K562 (cell line): ENCODE measurements around the gene ATP6V1G1. TPM values are rescaled to one million over a fixed set of nuclear protein-coding genes. Genes with fewer than 3 reads are reported as not detected.

Source experiments
- ATAC-seq: fragments of 200-7000 bp; cut with Tn5 transposase; 3 replicates; pipeline ENCODE4 v1.9.1; 2020; ENCODE audit warnings: moderate library complexity
- BruUV-seq: library from RNA; stranded (reverse); fragments of 400-500 nt; replicated peaks from 2 replicates; lab custom pipeline; 2021; lab: Mats Ljungman, UMichigan
- CTCF ChIA-PET: fragments of 300-600 bp; formaldehyde crosslinking; extraction: SDS; loops from one replicate; lab custom pipeline; 2021; ENCODE audit warnings: low intra/inter-chr PET ratio; lab: Yijun Ruan, JAX
- POLR2A ChIA-PET: fragments of 300-600, 350-650 bp; sonication (Branson Sonifier 250); formaldehyde crosslinking; extraction: SDS; loops from one replicate; lab custom pipeline; 2021; ENCODE audit warnings: antibody characterized with exemption, inconsistent platforms; lab: Yijun Ruan, JAX
- DNase-seq, 4 experiments: peaks; one replicate each; pipeline versions ENCODE4 v3.0.0 to v3.0.0-alpha.2; 2011 to 2018; ENCODE audit warnings: low spot score in 3 of 4, mixed read lengths in 3 of 4; ENCODE audit errors: extremely low read depth in 1 of 4
- FAIRE-seq: peaks from 2 replicates; lab custom pipeline; 2011; peaks lifted over from hg19 to GRCh38; lab: Jason Lieb, UNC
- H2AFZ ChIP-seq: 2 replicates; pipeline ENCODE4 v1.6.0; 2011; ENCODE audit warnings: low read depth, low read length, control low read depth, inconsistent platforms
- H3K27ac ChIP-seq: fragments of 200-600 bp; 3 replicates; pipeline ENCODE4 v1.8.0; 2011; ENCODE audit warnings: low read depth, mild to moderate bottlenecking, control low read depth, inconsistent platforms, low read length, moderate library complexity, mixed read lengths; ENCODE audit errors: extremely low read depth
- H3K27me3 ChIP-seq, 2 experiments: fragments of 300-600 bp in 1 of 2; 2 replicates in 1 of 2; 3 replicates in 1 of 2; pipeline versions ENCODE4 v1.6.0 to v1.8.0; 2011; ENCODE audit warnings: inconsistent platforms in 2 of 2, low read length in 2 of 2, mild to moderate bottlenecking in 1 of 2, mixed read lengths in 1 of 2, moderate library complexity in 1 of 2; ENCODE audit not compliant: control insufficient read depth in 2 of 2, insufficient read depth in 2 of 2
- H3K36me3 ChIP-seq: fragments of 300-600 bp; 3 replicates; pipeline ENCODE4 v1.8.0; 2011; ENCODE audit warnings: mild to moderate bottlenecking, low read length, inconsistent platforms; ENCODE audit not compliant: control insufficient read depth, insufficient read depth
- H3K4me1 ChIP-seq, 2 experiments: fragments of 200-600 bp in 1 of 2; replicated peaks in 1 of 2; 2 replicates in 1 of 2; 3 replicates in 1 of 2; pipeline versions ENCODE4 v1.5.1 to v1.8.0; 2011; ENCODE audit warnings: inconsistent platforms in 2 of 2, low read length in 2 of 2, mild to moderate bottlenecking in 1 of 2, mixed read lengths in 1 of 2, moderate library complexity in 1 of 2; ENCODE audit not compliant: control insufficient read depth in 2 of 2, insufficient read depth in 2 of 2
- H3K4me2 ChIP-seq: 2 replicates; pipeline ENCODE4 v1.6.1; 2011; ENCODE audit warnings: low read length, control low read depth, inconsistent platforms, mixed read lengths; ENCODE audit not compliant: insufficient read depth
- H3K4me3 ChIP-seq: fragments of 200-600 bp; sonication (generic), shearing (Covaris generic); 2 replicates; pipeline ENCODE4 v1.5.1; 2016; ENCODE audit warnings: control low read depth, inconsistent platforms
- H3K79me2 ChIP-seq: fragments of 200-600 bp; 3 replicates; pipeline ENCODE4 v1.8.0; 2011; ENCODE audit warnings: low read length, inconsistent platforms; ENCODE audit not compliant: control insufficient read depth, insufficient read depth
- H3K9ac ChIP-seq, 2 experiments: 2 replicates each; pipeline versions ENCODE4 v1.6.0 to v1.6.1; 2011; ENCODE audit warnings: low read depth in 2 of 2, low read length in 2 of 2, control low read depth in 1 of 2, inconsistent platforms in 1 of 2, mild to moderate bottlenecking in 1 of 2, mixed read lengths in 1 of 2; ENCODE audit not compliant: insufficient read depth in 1 of 2
- H3K9me1 ChIP-seq: one replicate; pipeline ENCODE4 v1.6.0; 2011; ENCODE audit warnings: inconsistent platforms, mild to moderate bottlenecking, low read length, moderate library complexity; ENCODE audit not compliant: control insufficient read depth, insufficient read depth
- H3K9me3 ChIP-seq: replicated peaks from 2 replicates; pipeline ENCODE4 v1.5.1; 2011; ENCODE audit warnings: low read depth, low read length, inconsistent platforms; ENCODE audit not compliant: control insufficient read depth, insufficient read depth
- H4K20me1 ChIP-seq: replicated peaks from 2 replicates; pipeline ENCODE4 v1.6.1; 2011; ENCODE audit warnings: low read length, inconsistent platforms, mixed read lengths; ENCODE audit not compliant: control insufficient read depth, insufficient read depth
- ATF2 ChIP-seq: sonication (generic); formaldehyde crosslinking; IDR thresholded peaks from 2 replicates; pipeline ENCODE4 v1.8.1; 2022; ENCODE audit warnings: missing genetic modification reagents
- CCAR2 ChIP-seq: fragments of 200-400 bp; formaldehyde crosslinking; IDR thresholded peaks from 2 replicates; pipeline ENCODE4 v1.6.1; 2017; ENCODE audit warnings: mild to moderate bottlenecking, low read depth, low read length
- ELK1 ChIP-seq: sonication (generic); formaldehyde crosslinking; IDR thresholded peaks from 2 replicates; pipeline ENCODE4 v1.8.1; 2022; ENCODE audit warnings: missing genetic modification reagents
- REST ChIP-seq, 2 experiments: fragments of 450-650 bp; formaldehyde crosslinking in 1 of 2; IDR thresholded peaks; 2 replicates each; pipeline versions ENCODE4 v1.4.0 to v1.6.1; 2014 to 2020; ENCODE audit warnings: mild to moderate bottlenecking in 2 of 2, borderline replicate concordance in 1 of 2, low read depth in 1 of 2
- SRSF1 ChIP-seq: fragments of 200-400 bp; formaldehyde crosslinking; IDR thresholded peaks from 2 replicates; pipeline ENCODE4 v1.6.1; 2017; ENCODE audit warnings: mild to moderate bottlenecking, low read depth, low read length, moderate library complexity
- TAF15 ChIP-seq: fragments of 200-400 bp; formaldehyde crosslinking; IDR thresholded peaks from 2 replicates; pipeline ENCODE4 v1.6.1; 2017; ENCODE audit warnings: mild to moderate bottlenecking, low read depth, low read length, moderate library complexity
- TCFL5 ChIP-seq: fragments of 250-450 bp; sonication (Bioruptor Pico); conservative IDR thresholded peaks from 2 replicates; pipeline ENCODE4 v1.6.1; 2021; ENCODE audit warnings: mild to moderate bottlenecking, moderate library complexity, matching md5 sums
- TRIM28 ChIP-seq: fragments of 450-650 bp; IDR thresholded peaks from 2 replicates; pipeline ENCODE4 v1.6.1; 2017
- ZNF146 ChIP-seq: IDR thresholded peaks from one replicate; pipeline ENCODE4 v1.6.1; 2018; ENCODE audit warnings: missing compliant biosample characterization; ENCODE audit not compliant: unreplicated experiment
- WGBS: fragments of 100-300 bp; shearing (Covaris generic); methylation state at CpG from one replicate; pipeline ENCODE4 v1.1.6; 2016; ENCODE audit warnings: low coverage, mixed read lengths; ENCODE audit not compliant: insufficient coverage; ENCODE audit errors: missing lambda C conversion rate; 5-methylcytosine and 5-hydroxymethylcytosine counted together
- in situ Hi-C: fragments of 300-500 bp; cut with MboI; formaldehyde crosslinking; loops from 4 replicates; pipeline ENCODE4 v1.15.0; 2018; ENCODE audit warnings: inconsistent platforms, mixed read lengths
- intact Hi-C: fragments of 100-400 bp; cut with micrococcal nuclease; formaldehyde crosslinking; loops from 2 replicates; pipeline ENCODE4 v1.14.2; 2022
- polyA plus RNA-seq, 8 experiments: library from polyadenylated mRNA; depleted of rRNA in 4 of 8; stranded (reverse) in 5 of 8; unstranded in 3 of 8; fragments of >200 nt; fragmentation: Nextera tagmentation in 2 of 8; fragmentation: Illumina TruSeq in 1 of 8; extraction: Ambion mirVana in 2 of 8; extraction: Trizol in 1 of 8; gene quantifications; 2 replicates each; pipeline versions ENCODE4 v1.2.1 to v1.2.3, GENCODE V29; 2011 to 2014; ENCODE audit warnings: inconsistent platforms in 1 of 8, missing spikeins in 1 of 8
- total RNA-seq, 7 experiments: library from RNA; depleted of rRNA in 6 of 7; stranded (reverse); fragments of >200 nt in 6 of 7; fragmentation: Illumina TruSeq in 2 of 7; extraction: Trizol in 2 of 7; gene quantifications; 2 replicates each; pipeline versions ENCODE4 v1.2.1 to v1.2.3, GENCODE V29; 2011 to 2021; ENCODE audit warnings: low replicate concordance in 1 of 7

ATP6V1G1 gene
- total and polyA plus RNA-seq, 9 of the 15 experiments (the other 6 are each of a cell fraction or from before 2014, with no cell fraction given) = 88.4 to 492 (median 193) TPM

- Histone ChIP-seq H3K27ac (no peak overlapping the region), H3K4me3 (no peak overlapping the region), H3K9ac (peak overlapping the region in 1 of 2 experiments; percentile 9; a peak in 1 of 4 replicates), H3K9me1 (no peaks in the 10 kb centered on the region), H3K79me2 (no peaks in the 10 kb centered on the region), H3K27me3 (no peaks in the 10 kb centered on the region), H4K20me1 (no peaks in the 10 kb centered on the region), H3K36me3 (peaks cover 53% of the 10 kb centered on the region; the same call in 2 of the 3 replicates), H3K4me2 (no peak overlapping the region), H3K4me1 (no peaks in the 10 kb centered on the region; a peak in 1 of 5 replicates), H2AFZ (no peak overlapping the region), H3K9me3 (no peaks in the 10 kb centered on the region)
- FAIRE-seq (no peak), ATAC-seq (no peak), DNase-seq (no peak)
- WGBS = 83% methylated on average over 10 of the region's 11 CpGs
- no peak for TF ChIP-seq SRSF1
- no peak for TF ChIP-seq TAF15
- no peak for TF ChIP-seq ZNF146
- no peak for TF ChIP-seq REST (IDR thresholded peaks at IDR 0.05; ENCODE audit: borderline replicate concordance)
- no peak for TF ChIP-seq REST (CRISPR knock-in tag; IDR thresholded peaks at IDR 0.05; ENCODE audit: low read depth)
- no peak for TF ChIP-seq TCFL5
- TF ChIP-seq ATF2 (CRISPR knock-in tag) = no peak
- TF ChIP-seq CCAR2 = no peak
- TF ChIP-seq TRIM28 = no peak
- TF ChIP-seq ELK1 = no peak
- ChIA-PET CTCF (no interaction called here), POLR2A (interaction anchor here (0.5 to 0.7 kb wide), 2 partner anchors 21 to 153 kb away, joined by 3 read pairs; no protein-coding TSS in a partner anchor)
- in situ Hi-C loops = no loop called here
- BruUV-seq = no TSS peak
- intact Hi-C loops = no loop called here
Measured at GRCh38 chr9:114633438-114634089, 46.0 kb downstream of the ATP6V1G1 start.
